Prostate gland (tissue), 2 donors: Measurements from ENCODE around the gene WDR87.

Experiments
- CTCF ChIP-seq, 4 experiments: fragments of 200-600 bp in 2 of 4; fragments of 450-650 bp in 2 of 4; sonication (generic) in 2 of 4; IDR thresholded peaks; 1 replicate in 3 of 4; 2 replicates in 1 of 4; pipeline ENCODE4 v1.5.1; 2016 to 2019; ENCODE audit warnings: antibody characterized with exemption in 4 of 4, mild to moderate bottlenecking in 2 of 4, moderate library complexity in 2 of 4
- POLR2AphosphoS5 ChIP-seq: sonication (generic); formaldehyde crosslinking; IDR thresholded peaks from one replicate; pipeline ENCODE4 v1.6.1; 2017; ENCODE audit warnings: antibody characterized with exemption

- TF ChIP-seq POLR2AphosphoS5, result no peak
- no peak for TF ChIP-seq CTCF (IDR thresholded peaks at IDR 0.05)
Observed at GRCh38 chr19:37925212-37925611, 18.8 kb upstream of the WDR87 start.
